Left hindlimb (tissue), 1 donor: ENCODE measurements around the gene FAT1.
"Not testable (repeated sequence)": the region's sequence is repeated elsewhere in the genome, so short reads cannot be mapped to it uniquely, and the experiment has no call there.

Source experiments
- DNase-seq: peaks from one replicate; pipeline ENCODE4 v3.0.0-alpha.2; 2018

The FAT1 gene, protein sequence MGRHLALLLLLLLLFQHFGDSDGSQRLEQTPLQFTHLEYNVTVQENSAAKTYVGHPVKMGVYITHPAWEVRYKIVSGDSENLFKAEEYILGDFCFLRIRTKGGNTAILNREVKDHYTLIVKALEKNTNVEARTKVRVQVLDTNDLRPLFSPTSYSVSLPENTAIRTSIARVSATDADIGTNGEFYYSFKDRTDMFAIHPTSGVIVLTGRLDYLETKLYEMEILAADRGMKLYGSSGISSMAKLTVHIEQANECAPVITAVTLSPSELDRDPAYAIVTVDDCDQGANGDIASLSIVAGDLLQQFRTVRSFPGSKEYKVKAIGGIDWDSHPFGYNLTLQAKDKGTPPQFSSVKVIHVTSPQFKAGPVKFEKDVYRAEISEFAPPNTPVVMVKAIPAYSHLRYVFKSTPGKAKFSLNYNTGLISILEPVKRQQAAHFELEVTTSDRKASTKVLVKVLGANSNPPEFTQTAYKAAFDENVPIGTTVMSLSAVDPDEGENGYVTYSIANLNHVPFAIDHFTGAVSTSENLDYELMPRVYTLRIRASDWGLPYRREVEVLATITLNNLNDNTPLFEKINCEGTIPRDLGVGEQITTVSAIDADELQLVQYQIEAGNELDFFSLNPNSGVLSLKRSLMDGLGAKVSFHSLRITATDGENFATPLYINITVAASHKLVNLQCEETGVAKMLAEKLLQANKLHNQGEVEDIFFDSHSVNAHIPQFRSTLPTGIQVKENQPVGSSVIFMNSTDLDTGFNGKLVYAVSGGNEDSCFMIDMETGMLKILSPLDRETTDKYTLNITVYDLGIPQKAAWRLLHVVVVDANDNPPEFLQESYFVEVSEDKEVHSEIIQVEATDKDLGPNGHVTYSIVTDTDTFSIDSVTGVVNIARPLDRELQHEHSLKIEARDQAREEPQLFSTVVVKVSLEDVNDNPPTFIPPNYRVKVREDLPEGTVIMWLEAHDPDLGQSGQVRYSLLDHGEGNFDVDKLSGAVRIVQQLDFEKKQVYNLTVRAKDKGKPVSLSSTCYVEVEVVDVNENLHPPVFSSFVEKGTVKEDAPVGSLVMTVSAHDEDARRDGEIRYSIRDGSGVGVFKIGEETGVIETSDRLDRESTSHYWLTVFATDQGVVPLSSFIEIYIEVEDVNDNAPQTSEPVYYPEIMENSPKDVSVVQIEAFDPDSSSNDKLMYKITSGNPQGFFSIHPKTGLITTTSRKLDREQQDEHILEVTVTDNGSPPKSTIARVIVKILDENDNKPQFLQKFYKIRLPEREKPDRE (N-terminal part only)

DNA sequence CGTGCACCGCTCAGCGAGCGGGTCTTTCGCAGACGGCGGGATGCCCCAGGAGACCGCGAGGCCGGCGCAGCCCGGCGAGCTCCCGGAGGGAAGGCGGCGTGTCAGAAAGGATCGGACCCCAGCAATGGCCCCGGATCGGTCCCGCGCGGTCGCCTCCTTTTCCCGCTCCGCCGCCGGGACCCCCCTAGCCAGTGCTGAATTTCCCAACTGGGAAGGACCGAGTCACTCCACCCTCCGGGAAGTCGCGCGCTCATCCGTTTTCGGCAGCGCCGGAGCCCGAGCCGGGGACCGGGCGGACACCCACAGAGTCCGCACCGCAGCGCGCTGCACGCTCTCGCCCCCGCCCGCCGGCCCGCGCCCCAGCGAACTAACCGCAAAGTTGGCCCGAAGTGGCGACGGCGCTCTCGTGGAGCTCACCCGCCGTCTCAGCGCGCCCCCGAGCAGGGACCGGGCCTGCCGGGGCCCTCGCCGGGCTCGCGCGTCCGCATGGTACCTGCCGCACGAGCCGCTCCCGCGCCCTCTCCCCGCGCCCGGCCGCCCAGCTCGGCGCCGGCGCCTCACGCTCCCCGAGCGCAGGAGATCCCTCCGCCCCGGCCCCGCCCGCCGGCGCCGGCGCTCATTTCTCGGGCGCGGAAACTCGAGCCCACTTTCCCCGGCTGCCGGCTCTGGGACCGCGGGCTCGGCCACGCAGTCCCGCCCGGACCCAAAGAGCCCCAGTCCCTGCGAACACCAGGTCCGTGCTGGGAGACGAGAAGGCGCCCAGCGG lies at the start of gene FAT1:
FAT1 (minus strand) TSS at position 565 of the 766 bp plus-strand sequence. CDS start 14,029 bp downstream, outside the sequence.
- DNase-seq, result peak; percentile 84

DNA sequence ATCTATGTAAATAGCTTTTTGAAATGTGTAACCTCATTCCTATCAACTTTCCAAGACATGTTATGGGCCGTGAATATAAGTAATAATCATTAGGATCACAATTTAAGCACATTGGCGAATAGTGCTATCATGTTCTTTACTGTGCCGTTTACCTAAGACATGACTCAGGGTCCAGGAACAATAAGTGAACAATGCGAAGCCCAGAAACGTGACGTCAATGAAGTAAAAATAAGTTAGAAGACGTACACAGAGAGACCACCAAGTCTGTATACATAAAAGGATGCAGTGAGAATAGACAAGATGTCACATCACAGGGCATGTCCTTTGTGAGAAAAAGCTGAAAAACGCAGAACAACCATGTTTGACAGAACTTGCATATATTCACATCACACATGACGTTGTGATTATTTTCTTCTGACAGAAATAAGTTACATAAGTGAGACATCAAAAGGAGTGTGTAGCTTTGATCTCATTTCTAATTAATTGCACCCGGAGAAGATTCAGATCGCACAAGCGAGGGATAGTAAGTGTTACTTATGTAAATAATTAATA lies 49.4 kb upstream of the FAT1 start:
- DNase-seq, result no peak

DNA sequence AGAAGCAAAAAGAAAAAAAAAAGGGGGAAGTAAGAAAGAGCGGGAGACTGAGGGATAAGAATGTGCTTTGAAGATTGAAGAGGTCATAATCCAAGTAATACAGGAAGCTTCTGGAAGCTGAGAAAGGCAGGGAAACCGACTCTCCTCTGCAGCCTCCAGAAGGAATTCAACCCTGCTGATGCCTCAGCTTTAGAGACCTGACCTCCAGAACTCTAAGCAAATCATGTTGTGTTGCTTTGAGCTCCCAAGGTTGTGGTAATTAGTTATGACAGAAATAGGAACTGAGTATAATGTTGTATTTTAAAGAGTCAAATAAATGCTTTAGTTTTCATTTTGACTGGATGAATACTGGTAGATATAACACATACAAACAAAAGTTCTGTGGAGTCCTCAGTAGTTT lies 48.0 kb upstream of the FAT1 start:
- no peak for DNase-seq

DNA sequence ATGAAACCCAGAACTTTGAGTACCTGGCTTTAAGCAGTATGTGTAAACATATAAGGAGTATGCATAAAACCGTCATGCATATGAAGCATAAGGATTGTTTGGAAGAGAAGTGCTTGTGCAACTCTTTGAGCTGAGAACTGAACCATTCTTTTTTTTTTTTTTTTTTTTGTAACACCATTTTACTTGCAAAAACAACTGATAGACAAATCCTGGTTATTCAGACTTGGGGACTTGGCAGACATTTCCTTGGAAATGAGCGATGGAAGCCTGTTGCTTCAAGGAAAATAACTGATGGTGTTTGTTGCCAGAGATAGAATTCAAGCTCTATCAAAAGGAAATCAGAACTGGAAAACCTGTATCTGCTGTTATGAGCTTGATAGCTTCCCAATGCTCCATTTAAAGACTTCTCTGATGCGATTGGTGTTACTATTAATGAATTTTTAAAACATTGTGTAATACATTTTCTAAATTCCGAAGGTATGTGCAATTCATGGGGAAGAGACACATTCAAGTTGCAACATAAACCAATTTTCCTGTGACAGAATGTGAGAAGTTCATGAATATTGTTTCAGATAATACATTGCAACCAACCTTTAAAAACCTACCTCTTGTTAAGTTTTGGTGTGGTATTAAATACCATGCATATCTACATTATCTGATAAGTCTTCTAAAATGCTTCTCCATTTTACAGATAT lies 47.0 kb upstream of the FAT1 start:
- no peak for DNase-seq

DNA sequence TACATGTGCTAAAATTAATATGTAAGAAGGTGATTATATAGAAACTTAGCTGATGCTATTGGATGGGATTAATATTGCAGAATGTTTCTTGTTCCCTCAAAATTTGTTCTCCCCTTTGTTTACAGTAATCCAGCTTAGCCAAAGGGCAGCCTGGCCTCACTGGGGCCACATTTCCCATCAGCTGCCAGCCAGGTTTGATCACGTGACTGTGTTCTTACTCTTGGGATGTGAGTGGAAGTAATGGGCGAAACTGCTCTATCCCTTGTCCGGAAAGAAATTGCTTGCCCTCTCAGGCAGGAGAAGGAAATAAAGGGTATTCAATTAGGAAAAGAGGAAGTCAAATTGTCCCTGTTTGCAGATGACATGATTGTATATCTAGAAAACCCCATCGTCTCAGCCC lies 44.1 kb upstream of the FAT1 start:
- DNase-seq, result no peak

DNA sequence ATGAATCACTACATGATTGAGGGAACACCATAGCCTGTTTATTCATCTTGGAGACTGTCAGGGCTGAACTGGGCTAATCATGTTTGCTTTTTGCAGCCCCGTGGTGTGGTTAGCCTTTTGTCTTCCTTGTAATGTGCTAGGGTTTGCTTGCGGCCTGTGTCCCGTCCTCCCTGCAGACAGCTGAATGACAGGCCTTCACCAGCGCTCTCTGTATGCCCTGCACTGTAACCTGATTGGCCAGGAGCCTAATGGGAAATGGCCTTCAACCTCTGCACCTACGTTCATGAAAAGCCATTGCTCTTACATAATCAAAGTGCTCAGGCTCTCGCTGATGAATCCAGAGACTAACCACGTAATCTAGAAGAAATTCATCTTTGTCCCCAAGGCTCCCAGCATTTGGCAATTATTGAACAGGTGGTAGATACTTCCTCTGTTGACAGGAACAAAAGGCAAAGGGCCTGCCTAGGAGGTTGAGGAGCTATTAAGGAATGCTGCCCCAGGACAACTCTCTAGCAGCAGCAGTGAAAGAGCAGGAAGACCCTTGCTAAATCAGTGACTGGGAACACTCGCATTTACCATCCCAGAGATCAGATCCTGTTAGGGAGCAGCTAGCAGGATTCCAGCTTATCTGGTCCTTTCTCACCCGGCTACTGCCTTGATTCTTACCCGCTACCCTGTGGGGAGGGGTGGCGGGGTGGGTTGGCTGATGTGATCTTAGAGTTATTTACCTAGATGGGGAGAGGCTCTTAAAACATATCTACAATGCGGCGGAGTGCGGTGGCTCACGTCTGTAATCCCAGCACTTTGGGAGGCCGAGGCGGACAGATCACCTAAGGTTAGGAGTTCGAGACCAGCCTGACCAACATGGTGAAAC lies 42.3 kb upstream of the FAT1 start:
- no peak for DNase-seq

DNA sequence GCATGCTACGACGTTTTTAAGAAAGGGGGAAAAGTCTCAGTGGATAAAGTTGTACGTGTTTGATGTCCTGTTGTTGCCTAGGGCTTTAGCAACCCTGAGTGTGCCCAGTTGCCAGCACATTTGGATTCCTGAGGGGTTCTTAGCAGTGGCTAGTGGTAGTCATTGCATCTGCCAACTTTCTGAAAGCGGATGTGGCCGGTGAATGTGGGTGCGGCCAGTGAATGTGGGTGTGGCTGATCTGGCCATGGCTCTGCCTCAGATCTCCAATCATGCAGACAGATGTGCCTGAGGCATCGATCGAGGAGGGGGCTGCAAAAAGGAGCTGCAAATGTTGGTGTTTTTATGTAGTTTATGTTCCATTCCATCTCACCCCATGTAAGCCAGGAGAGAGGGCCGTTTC lies 41.5 kb upstream of the FAT1 start:
- no peak for DNase-seq

DNA sequence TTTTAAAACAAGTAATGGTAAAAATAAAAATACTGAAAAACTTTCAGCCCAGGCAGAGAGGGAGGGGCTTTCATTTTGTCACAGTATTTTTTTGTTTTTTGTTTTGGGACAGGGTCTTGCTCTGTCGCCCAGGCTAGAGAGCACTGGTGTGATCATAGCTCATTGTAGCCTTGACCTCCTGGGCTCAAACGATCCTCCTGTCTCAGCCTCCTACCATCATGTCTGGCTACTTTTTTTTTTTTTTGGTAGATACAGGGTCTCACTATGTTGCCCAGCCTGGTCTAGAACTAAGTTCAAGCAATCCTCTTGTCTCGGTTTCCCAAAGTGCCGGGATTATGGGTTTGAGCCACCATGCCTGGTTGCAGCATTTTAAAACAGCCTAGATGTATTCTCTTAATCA lies 40.8 kb upstream of the FAT1 start:
- DNase-seq, result no peak

DNA sequence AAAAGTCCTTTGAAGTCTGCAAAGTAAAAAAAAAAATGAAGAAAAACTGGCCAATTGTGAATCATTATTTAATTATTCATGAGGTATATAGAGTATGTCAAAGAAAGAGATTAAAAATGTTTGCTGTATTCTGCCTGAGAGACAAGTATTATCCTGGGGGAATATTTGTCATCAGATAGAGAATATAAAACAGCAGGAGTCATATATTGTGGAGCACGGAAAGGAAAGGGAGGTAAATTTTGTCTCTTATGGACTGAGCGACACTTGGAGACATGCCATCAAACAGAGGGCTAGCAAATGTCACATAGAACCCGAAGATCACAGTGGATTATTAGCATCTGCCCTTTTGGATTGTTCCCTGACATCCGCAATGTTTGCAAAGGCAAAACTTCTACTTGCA lies 39.2 kb upstream of the FAT1 start:
- no peak for DNase-seq

DNA sequence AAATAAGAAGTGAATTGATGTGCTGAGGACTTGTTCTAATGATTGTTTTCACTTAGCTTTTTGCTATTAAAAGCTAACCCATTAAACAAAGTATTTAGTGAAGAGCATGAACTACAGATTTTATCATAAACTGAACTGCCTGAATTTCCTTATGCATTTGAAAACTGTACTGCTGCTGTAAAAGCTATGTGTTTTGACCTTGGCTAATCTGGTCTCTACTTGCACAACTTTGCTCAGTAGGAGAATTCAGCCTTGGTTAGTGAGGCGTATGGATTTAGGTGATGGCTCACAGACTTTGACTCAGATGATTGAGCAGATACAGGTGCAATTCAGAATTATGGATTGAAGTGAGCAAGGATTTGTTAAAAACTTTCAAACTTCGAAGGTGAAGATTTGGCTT lies 38.7 kb upstream of the FAT1 start:
- DNase-seq, result no peak

DNA sequence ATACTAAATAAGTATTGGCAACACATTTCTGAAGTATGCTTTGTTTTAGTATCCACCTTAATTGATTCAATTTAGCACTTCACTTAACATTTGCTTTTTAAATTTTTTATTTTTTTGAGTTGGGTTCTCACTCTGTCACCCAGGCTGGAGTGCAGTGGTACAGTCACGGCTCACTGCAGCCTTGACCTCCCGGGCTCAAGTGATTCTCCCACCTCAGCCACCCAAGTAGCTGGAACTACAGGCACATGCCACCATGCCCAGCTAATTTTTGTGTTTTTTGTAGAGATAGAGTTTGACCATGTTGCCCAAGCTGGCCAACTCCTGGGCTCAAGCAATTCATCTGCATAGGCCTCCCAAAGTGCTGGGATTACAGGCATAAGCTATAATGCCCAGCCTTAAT lies 38.3 kb upstream of the FAT1 start:
- DNase-seq, result not testable (repeated sequence)

DNA sequence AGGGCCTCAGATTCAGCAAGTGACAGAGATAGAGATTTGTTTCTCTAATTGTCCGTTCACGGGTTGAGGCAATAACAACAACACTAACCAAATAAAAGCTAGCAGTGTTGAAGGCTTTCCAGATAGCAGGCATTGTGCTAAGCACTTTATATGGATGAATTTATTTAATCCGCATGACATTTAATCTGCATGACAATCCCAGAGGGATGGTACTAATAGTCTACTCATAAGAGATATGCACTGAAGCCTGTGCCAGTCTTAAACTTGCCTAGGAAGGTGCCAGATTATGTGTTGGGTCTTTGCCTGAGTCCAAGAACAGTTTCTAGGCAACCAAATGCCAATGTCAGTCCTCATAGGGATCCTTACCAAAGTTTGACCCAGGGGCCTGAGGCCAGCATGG lies 37.7 kb upstream of the FAT1 start:
- no peak for DNase-seq

DNA sequence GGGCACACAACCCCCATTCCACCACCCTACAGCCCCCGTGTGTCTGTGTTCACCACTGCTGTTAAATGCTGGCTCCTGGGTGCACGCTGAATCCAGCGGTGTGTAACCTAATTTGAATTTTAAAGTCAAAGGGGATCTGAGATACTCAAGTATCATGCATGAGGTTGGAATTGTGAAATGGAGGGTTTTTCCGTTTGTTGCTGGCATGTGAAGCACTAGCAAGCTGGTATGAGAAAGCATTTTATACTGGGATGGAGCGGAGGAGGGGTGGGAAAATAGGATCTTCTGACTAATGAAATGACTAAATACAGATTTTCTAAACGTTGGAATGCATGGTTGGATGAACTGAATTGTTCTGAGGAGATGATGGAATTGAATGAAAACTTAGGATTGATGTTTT lies 36.9 kb upstream of the FAT1 start:
- DNase-seq, result no peak

DNA sequence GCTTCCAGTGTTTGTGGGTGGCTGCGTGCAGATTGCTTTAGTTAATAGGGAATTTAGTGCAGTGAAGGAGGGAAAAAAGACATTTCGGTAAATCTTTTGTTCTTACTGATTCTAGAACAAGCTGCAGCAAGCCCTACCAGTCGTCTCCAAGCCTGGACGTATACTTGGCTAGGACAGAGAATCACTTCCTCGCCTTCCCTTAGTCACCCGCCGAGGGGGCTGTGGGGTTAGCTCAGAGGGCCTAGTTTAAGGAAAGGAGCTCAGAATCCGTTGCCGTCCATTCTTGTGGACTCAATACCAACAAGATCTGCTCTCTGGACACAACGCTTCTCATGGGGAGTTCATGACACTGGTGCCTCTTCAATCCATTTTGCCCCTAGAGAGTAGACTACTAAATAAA lies 36.3 kb upstream of the FAT1 start:
- DNase-seq, result no peak

DNA sequence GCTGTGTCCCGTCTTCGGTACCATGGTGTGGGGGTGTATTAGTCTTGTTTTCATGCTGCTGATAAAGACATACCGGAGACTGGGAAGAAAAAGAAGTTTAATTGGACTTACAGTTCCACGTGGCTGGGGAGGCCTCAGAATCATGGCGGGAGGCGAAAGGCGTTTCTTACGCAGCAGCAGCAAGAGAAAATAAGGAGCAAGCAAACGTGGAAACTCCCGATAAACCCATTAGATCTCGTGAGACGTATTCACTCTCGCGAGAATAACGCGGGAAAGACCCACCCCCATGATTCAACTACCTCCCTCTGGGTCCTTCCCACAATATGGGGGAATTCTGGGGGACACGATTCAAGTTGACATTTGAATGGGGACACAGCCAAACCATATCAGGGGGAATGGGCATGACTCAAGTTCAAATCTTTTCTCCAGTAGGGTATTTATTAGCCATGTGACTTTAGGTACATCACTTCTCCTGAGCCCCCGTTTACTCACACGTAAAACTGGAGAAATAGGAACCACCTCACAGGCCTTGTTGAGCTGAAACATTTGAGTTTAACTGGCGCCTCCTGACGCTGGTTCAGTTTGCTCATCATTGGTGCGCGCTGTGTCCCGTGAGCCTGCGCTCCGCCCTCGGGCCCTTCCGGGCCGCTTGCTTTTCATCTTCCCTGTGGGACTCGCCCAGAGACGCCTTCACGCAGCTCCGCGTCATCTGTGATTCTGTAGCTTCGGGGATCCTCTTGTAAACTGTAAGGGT lies 35.5 kb upstream of the FAT1 start:
- DNase-seq, result no peak

DNA sequence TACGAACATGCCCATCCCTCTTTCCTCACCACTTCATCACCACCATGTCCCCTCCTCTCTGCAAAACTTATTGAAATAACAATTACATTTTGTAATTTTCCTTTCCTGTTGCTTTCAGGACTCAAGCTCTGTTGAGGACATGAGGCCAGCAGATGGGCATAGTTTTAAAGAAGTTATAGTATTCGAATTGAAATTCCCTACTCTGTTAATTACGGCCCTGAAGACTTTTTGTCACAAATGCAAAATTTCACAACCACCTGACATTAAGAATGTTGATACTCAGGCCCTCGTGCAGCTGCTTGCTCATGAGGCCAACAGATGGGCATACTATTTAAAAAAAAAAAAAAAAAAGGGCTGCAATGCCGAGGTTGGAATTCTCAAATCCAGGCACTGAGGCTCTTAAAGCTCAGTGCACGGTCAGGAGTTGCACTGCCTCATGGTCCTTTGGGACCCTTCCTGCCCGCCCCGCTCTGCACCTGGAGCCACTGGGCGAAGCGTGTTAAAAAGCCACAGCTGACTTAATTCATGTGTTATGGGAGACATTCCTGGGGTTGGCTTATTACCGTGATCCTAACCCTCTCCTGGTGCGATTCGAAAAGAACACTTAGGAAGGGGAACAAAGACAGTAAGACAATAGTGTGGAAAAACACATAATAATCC lies 34.2 kb upstream of the FAT1 start:
- DNase-seq, result peak; percentile 41

DNA sequence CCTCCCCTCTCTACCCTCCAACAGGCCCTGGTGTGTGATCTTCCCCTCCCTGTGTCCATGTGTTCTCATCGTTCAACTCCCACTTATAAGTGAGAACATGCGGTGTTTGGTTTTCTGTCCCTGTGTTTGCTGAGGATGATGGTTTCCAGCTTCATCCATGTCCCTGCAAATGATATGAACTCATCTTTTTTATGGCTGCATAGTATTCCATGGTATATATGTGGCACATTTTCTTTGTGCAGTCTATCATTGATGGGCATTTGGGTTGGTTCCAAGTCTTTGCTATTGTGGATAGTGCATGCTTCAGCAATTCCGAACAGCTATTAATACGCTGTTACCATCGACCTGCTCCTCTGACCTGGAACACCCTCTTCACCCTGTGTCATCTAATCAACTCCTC lies 32.9 kb upstream of the FAT1 start:
- DNase-seq, result not testable (repeated sequence)

DNA sequence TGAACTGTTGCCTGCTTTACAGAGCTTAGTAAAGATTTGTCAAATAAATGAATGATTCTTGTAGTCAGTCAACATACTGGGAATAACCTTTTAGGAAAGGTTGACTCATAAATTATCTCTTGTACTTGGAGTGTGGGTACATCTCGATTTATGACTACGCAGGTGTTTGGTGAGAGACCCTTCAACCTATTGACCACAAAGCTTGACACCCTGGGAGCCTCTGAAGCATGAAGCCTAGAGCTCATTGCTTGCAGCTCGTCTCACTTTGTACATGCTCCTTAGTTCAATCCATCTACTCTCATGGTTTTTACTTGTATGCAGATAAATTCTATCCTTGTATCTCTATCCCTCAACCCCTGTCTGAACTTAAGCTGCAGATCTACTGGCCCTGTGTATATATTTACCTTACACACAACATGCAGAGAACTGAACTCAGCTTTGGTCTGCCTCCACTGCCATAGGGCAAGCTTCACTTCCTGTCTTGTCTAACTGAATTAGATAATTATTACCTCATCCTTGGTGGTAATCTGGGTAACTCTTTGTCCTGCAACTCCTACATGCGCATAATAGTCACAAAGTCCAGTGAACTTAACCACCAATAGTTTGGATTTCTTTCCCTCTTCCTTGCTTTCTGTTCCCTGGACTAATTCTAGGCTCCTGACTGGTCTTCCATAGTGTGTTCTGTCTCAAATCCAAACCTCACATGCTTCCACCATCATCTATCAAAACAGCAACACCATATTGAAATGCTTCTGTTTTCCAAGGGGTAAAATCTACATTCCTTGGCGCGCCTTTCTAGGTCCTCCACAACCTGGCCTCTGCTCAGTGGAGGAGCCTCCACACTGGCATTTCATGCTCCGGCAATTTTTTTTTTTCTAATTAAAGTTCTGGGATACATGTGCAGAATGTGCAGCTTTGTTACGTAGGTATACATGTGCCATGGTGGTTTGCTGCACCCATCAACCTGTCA lies 32.2 kb upstream of the FAT1 start:
- no peak for DNase-seq
